Small intestine (tissue), 7 donors: Measurements from ENCODE around the gene CIRBP. TPM values are rescaled to one million over a fixed set of nuclear protein-coding genes. Genes with fewer than 3 reads are reported as not detected.

Source experiments
- DNase-seq, 2 donors: peaks; one replicate each; pipeline versions ENCODE4 v3.0.0 to v3.0.0-alpha.2; 2013
- FAIRE-seq: peaks from 2 replicates; lab custom pipeline; 2012; peaks lifted over from hg19 to GRCh38; lab: Jason Lieb, UNC
- H3K27ac ChIP-seq, 3 donors: one replicate each; pipeline ENCODE4 v1.5.1; 2013; ENCODE audit warnings: low read length in 2 of 3, mild to moderate bottlenecking in 2 of 3, control low read depth in 1 of 3, inconsistent platforms in 1 of 3, low read depth in 1 of 3, moderate library complexity in 1 of 3
- H3K27me3 ChIP-seq, 3 donors: one replicate each; pipeline ENCODE4 v1.6.1; 2013; ENCODE audit warnings: low read length in 3 of 3, inconsistent platforms in 1 of 3; ENCODE audit not compliant: control insufficient read depth in 3 of 3, insufficient read depth in 3 of 3
- H3K36me3 ChIP-seq, 3 donors: one replicate each; pipeline ENCODE4 v1.6.1; 2013; ENCODE audit warnings: low read length in 3 of 3, inconsistent platforms in 1 of 3, low read depth in 1 of 3, mild to moderate bottlenecking in 1 of 3, moderate library complexity in 1 of 3; ENCODE audit not compliant: control insufficient read depth in 3 of 3, insufficient read depth in 2 of 3
- H3K4me1 ChIP-seq, 3 donors: one replicate each; pipeline ENCODE4 v1.6.1; 2013; ENCODE audit warnings: low read length in 2 of 3, inconsistent platforms in 1 of 3, low read depth in 1 of 3, mild to moderate bottlenecking in 1 of 3, moderate library complexity in 1 of 3; ENCODE audit not compliant: control insufficient read depth in 3 of 3, insufficient read depth in 2 of 3
- H3K4me3 ChIP-seq, 3 donors: one replicate each; pipeline ENCODE4 v1.5.1; 2013; ENCODE audit warnings: low read length in 3 of 3, control low read depth in 1 of 3, inconsistent platforms in 1 of 3, low read depth in 1 of 3, mild to moderate bottlenecking in 1 of 3, moderate library complexity in 1 of 3
- H3K9me3 ChIP-seq, 2 donors: one replicate each; pipeline ENCODE4 v1.6.1; 2013; ENCODE audit warnings: low read depth in 1 of 2, low read length in 1 of 2; ENCODE audit not compliant: control insufficient read depth in 2 of 2, insufficient read depth in 1 of 2
- WGBS, 3 donors: extraction: QIAGEN DNeasy Blood & Tissue Kit; methylation state at CpG; one replicate each; pipeline ENCODE4 v1.1.7; 2013; 5-methylcytosine and 5-hydroxymethylcytosine counted together
- polyA plus RNA-seq, 4 donors: library from polyadenylated mRNA; stranded (reverse) in 3 of 4; unstranded in 1 of 4; fragments of 200-250 nt in 3 of 4; fragments of 120-200 nt in 1 of 4; gene quantifications; one replicate each; pipeline versions ENCODE4 v1.2.1 to v1.2.3, GENCODE V29; 2013
- donor health status: healthy with polysubstance abuse.
- donor health status: control.
- donor health status: control.
- donor health status: Bipolar disorder and iron deficiency.
- donor health status: healthy.

Gene CIRBP
- polyA plus RNA-seq, 4 donors = 250 to 543 (median 373) TPM

- Histone ChIP-seq H3K27ac (peak overlapping the region; percentile 86 to 96 (median 90)), H3K4me3 (peak overlapping the region; percentile 90 to 98 (median 94)), H3K4me1 (peaks cover 2 to 44% (median 9%) of the 10 kb centered on the region in 3 donors), H3K9me3 (no peaks in the 10 kb centered on the region), H3K27me3 (no peaks in the 10 kb centered on the region), H3K36me3 (peaks cover 8 to 61% (median 19%) of the 10 kb centered on the region in 3 donors)
- DNase-seq (no peak), FAIRE-seq (no peak)
- 0% methylated on average over 45 to 67 of the region's 67 CpGs for WGBS, 3 donors
Observed at GRCh38 chr19:1249990-1250436, 19.1 kb upstream of the CIRBP start.

GRCh38 chr19:1250437-1251260 is 18.5 kb upstream of the CIRBP start:
- H3K9me3 ChIP-seq = no peaks in the 10 kb centered on the region
- 1 to 2% (median 1%) methylated on average over 35 to 90 of the region's 90 CpGs for WGBS, 3 donors
- H3K4me3 ChIP-seq = peak overlapping the region; percentile 90 to 98 (median 94)
- DNase-seq = peak; percentile 52 to 72
- H3K36me3 ChIP-seq = peaks cover 15 to 61% (median 26%) of the 10 kb centered on the region in 3 donors
- H3K27ac ChIP-seq = peak overlapping the region; percentile 90 to 97 (median 96)
- peaks cover 2 to 44% (median 9%) of the 10 kb centered on the region in 3 donors for H3K4me1 ChIP-seq
- H3K27me3 ChIP-seq = no peaks in the 10 kb centered on the region
- no peak for FAIRE-seq

GRCh38 chr19:1251330-1252220 is 17.6 kb upstream of the CIRBP start:
- WGBS, 3 donors = 0 to 3% (median 1%) methylated on average over 24 to 41 of the region's 41 CpGs
- Histone ChIP-seq H3K36me3 (peaks cover 20 to 66% (median 31%) of the 10 kb centered on the region in 3 donors), H3K27ac (peak overlapping the region; percentile 90 to 97 (median 96)), H3K9me3 (no peaks in the 10 kb centered on the region), H3K27me3 (no peaks in the 10 kb centered on the region), H3K4me1 (peaks cover 2 to 41% (median 9%) of the 10 kb centered on the region in 3 donors), H3K4me3 (peak overlapping the region; percentile 80 to 98 (median 94))
- DNase-seq (peak; percentile 76 to 88), FAIRE-seq (no peak)

GRCh38 chr19:1252221-1252820 is 16.8 kb upstream of the CIRBP start:
- FAIRE-seq (no peak), DNase-seq (peak; percentile 74 to 88)
- Histone ChIP-seq H3K9me3 (no peaks in the 10 kb centered on the region), H3K27ac (peak overlapping the region; percentile 90 to 97 (median 96)), H3K27me3 (no peaks in the 10 kb centered on the region), H3K4me1 (peaks cover 2 to 43% (median 9%) of the 10 kb centered on the region in 3 donors), H3K4me3 (peak overlapping the region; percentile 80 to 98 (median 94)), H3K36me3 (peaks cover 26 to 74% (median 37%) of the 10 kb centered on the region in 3 donors)
- WGBS, 3 donors = 1 to 3% (median 1%) methylated on average over 25 to 30 of the region's 30 CpGs

- Histone ChIP-seq H3K4me3 (peak overlapping the region; percentile 80 to 98 (median 94)), H3K4me1 (peaks cover 2 to 43% (median 12%) of the 10 kb centered on the region in 3 donors), H3K27ac (peak overlapping the region; percentile 90 to 97 (median 96)), H3K9me3 (no peaks in the 10 kb centered on the region), H3K27me3 (no peaks in the 10 kb centered on the region), H3K36me3 (peaks cover 31 to 80% (median 44%) of the 10 kb centered on the region in 3 donors)
- WGBS, 3 donors = 1% methylated on average over 14 to 26 of the region's 26 CpGs
- DNase-seq = peak; percentile 89 to 91
- FAIRE-seq = no peak
Observed at GRCh38 chr19:1252821-1253513, 16.2 kb upstream of the CIRBP start.

- Histone ChIP-seq H3K27me3 (no peaks in the 10 kb centered on the region), H3K4me1 (peaks cover 6 to 47% (median 17%) of the 10 kb centered on the region in 3 donors), H3K4me3 (peak overlapping the region; percentile 25 to 94 (median 80)), H3K27ac (peak overlapping the region; percentile 90 to 97 (median 96)), H3K36me3 (peaks cover 32 to 86% (median 45%) of the 10 kb centered on the region in 3 donors), H3K9me3 (no peaks in the 10 kb centered on the region)
- whole genome bisulfite sequencing, 3 donors = 34 to 54% (median 45%) methylated on average over 21 to 23 of the region's 23 CpGs
- FAIRE-seq (no peak), DNase-seq (peak; percentile 58 to 96)
Observed at GRCh38 chr19:1253514-1254080, 15.5 kb upstream of the CIRBP start.

GRCh38 chr19:1254081-1254527 is 15.0 kb upstream of the CIRBP start:
- no peak for FAIRE-seq
- no peaks in the 10 kb centered on the region for H3K27me3 ChIP-seq
- no peak for DNase-seq
- peak overlapping the region; percentile 90 to 97 (median 96) for H3K27ac ChIP-seq
- peak overlapping the region in 1 of 3 donors; percentile 80 for H3K4me3 ChIP-seq
- H3K4me1 ChIP-seq = peaks cover 6 to 51% (median 17%) of the 10 kb centered on the region in 3 donors
- H3K9me3 ChIP-seq = no peaks in the 10 kb centered on the region
- 74 to 85% (median 85%) methylated on average over 33 to 37 of the region's 37 CpGs for WGBS, 3 donors
- H3K36me3 ChIP-seq = peaks cover 32 to 91% (median 45%) of the 10 kb centered on the region in 3 donors
